Dermis lymphatic vessel endothelial cell (primary cell): ENCODE results near the gene MYO18A. TPM values are rescaled to one million over a fixed set of nuclear protein-coding genes. Genes with fewer than 3 reads are reported as not detected.

Source experiments
- total RNA-seq: library from RNA; depleted of rRNA; stranded (reverse); fragments of >200 nt; gene quantifications from 2 replicates; pipeline ENCODE4 v1.2.1, GENCODE V29; 2014

The MYO18A gene, protein sequence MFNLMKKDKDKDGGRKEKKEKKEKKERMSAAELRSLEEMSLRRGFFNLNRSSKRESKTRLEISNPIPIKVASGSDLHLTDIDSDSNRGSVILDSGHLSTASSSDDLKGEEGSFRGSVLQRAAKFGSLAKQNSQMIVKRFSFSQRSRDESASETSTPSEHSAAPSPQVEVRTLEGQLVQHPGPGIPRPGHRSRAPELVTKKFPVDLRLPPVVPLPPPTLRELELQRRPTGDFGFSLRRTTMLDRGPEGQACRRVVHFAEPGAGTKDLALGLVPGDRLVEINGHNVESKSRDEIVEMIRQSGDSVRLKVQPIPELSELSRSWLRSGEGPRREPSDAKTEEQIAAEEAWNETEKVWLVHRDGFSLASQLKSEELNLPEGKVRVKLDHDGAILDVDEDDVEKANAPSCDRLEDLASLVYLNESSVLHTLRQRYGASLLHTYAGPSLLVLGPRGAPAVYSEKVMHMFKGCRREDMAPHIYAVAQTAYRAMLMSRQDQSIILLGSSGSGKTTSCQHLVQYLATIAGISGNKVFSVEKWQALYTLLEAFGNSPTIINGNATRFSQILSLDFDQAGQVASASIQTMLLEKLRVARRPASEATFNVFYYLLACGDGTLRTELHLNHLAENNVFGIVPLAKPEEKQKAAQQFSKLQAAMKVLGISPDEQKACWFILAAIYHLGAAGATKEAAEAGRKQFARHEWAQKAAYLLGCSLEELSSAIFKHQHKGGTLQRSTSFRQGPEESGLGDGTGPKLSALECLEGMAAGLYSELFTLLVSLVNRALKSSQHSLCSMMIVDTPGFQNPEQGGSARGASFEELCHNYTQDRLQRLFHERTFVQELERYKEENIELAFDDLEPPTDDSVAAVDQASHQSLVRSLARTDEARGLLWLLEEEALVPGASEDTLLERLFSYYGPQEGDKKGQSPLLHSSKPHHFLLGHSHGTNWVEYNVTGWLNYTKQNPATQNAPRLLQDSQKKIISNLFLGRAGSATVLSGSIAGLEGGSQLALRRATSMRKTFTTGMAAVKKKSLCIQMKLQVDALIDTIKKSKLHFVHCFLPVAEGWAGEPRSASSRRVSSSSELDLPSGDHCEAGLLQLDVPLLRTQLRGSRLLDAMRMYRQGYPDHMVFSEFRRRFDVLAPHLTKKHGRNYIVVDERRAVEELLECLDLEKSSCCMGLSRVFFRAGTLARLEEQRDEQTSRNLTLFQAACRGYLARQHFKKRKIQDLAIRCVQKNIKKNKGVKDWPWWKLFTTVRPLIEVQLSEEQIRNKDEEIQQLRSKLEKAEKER (N-terminal part only)
- total RNA-seq: 28.3 and 29.4 TPM in 2 replicates

DNA sequence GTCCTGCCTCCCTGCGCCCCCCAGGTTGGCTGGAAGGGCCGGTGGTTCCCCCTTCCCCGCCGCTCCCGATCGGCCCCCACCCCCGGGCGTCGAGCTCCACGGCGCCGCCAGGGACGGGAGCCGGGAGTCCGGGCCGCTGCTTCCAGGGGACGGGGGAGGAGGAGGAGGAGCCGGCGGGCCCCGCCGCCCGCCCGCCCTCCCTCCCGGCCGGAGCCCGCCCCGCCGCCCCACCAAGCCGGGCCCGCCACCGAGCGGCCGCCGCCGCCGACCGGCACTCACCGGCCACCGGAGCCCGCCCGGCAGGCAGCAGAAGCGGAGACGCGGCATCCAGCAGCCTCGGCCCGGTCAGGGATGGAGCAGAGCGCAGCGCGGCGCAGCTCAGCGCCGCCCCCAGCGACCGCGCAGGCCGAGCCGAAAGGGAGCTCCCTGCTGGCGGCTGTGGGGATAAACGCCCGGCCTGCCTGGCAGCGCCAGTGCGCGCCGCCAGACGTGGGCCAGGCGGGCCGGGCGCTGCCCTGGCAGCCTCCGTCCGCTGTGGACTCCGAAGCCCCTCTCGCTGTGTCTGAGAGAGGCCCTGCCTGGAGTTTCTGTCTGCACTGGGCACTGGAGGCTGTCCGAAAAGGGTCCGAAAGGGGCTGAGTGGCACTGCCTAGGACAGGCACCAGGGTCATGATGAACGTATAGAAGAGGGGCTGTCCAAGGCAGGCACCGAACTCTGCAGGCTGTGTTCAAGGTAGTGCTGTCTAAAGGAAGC lies at the start of gene MYO18A:
MYO18A (minus strand) TSS at position 365 of the 754 bp plus-strand sequence. CDS start 13,458 bp downstream, outside the sequence.

DNA sequence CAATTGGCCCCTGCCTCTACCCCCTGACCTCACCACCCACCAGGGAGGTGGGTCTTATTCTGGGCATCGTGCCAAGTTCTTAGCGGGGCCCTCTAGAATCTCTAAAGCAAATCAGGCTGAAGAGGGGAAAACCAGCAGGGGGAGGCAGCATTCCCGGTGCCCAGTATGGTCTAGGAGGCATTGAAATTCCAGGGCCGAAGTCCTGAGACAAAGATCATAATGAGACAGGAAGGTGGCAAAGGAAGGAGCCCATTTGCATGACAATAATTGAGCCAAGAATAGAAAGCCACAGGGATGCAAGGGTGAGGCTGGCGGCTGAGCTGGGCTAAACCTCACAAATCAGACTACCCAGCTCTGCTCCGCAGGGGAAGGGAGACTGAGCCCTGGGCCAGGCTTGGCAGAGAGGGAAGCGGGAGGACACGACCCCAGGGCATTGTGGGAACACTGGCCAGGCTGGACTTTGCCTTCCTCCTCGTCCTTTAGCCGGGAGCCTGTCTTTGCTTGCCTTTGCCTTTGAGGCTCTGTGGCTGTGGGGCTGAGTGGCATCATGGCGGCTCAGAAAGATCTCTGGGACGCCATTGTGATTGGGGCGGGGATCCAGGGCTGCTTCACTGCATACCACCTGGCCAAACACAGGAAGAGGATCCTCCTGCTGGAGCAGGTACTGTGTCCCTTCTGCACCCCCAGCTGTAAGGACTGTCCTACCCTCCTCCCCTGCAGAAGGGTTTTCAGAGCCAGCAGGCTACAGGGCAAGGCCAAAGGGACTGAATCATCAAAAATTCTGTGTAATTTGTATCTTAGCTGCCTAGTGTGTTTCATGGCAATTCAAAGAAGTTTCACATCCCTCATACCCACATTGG lies 137.3 kb downstream of the MYO18A start, which contains the start of gene PIPOX:
PIPOX (plus strand) TSS at position 463 of the 860 bp plus-strand sequence; CDS start at position 548, 85 bp downstream.

Other genes starting within 250 kb of the MYO18A start
- gene PHF12, start 228.9 kb downstream of the MYO18A start, total RNA-seq: 5.2 and 9.5 TPM in 2 replicates
- under 0.01 TPM in 1 of 2 replicates, not detected in the other for gene SEZ6, start 174.4 kb downstream of the MYO18A start, total RNA-seq
- 0.86 and 2.3 TPM in 2 replicates for gene PIPOX, start 137.3 kb downstream of the MYO18A start, total RNA-seq
- not detected in 2 replicates for gene CRYBA1, start 66.5 kb upstream of the MYO18A start, total RNA-seq
- 34.0 and 40.1 TPM in 2 replicates for gene NUFIP2, start 113.8 kb upstream of the MYO18A start, total RNA-seq
- gene TAOK1, start 210.0 kb upstream of the MYO18A start, total RNA-seq: 48.1 and 58.1 TPM in 2 replicates